Measurements from ENCODE around the gene TBC1D8.

TBC1D8 gene
- 0 to 2.8 (median 1.4) reads per million in 9 experiments for total RNA-seq

DNA sequence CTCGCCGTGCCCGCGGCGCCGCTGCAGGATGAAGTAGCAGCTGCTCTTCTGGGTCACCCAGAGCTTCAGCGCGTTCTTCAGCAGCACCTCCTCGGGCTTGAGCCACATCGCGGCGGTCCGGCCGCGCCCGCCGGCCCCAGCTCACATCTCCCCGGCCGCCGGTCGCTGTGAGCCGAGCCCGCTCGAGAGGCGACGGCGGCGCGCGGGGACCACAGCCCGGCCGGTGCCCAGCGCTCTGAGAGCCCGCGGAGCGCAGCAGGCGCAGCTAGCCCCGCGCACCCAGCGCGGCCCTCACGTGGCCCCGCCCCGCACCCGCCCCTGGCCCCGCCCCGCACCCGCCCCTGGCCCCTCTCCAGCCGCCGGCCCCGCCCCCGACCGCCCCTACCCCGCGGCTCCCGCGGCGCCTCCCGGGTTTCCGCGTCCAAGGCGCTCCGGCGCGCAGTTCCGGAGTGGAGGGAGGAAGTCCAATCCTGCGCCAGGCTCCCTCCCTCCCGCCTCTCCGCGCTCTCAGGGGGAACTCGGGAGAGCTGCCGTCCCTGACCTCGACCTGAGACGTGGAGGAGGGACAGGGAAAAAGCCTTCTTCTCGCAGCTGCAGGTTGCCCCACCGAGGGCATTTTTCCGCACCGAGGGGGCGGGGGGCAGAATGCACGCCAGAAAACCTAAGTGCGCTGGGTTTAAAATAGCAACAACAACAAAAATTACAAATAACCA lies at the start of gene TBC1D8:
Gene TBC1D8 (minus strand): TSS at position 237 of the 713 bp plus-strand sequence. CDS start 129 bp downstream, at position 108.
- Mint-ChIP-seq H3K4me3 (peak within 1 kb of the TSS; percentile 81 to 88), H3K27me3 (peaks cover 20 to 23% of the 10 kb centered on the region in 2 donors), H3K36me3 (ENCODE audit: insufficient read depth) (peaks cover 3% of the 10 kb centered on the region), H3K9me3 (no peaks in the 10 kb centered on the region), H3K27ac (peak within 1 kb of the TSS; percentile 88 to 90), H3K4me1 (ENCODE audit: low read depth in 2 of 2) (peaks cover 22% of the 10 kb centered on the region in 2 donors)
- DNase-seq (peak in 2 of 3 experiments; percentile 15 to 34), ATAC-seq (replicated peaks) (peak; percentile 81)

DNA sequence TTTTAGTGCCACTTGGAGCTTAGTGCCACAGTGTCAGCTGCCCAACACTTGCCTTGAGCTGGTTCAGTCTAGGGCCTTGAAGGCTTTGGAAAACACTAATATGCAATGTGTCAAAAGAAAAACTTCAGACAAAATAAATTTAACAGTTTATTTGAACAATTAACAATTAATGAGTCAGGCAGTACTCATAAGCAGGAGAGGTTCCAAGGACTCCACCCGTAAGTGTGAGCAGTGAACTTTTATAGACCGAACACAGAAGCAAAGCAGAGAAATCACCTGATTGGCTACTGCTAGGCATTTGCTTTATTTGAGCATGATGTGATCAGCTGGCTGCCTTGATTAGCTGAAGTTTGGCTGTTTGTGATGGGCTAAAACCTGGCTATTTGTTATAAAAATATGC lies 49.5 kb upstream of the TBC1D8 start:
- DNase-seq (no peak), ATAC-seq (replicated peaks) (no peak)
- H3K4me1 Mint-ChIP-seq (ENCODE audit: low read depth in 2 of 2), result peaks cover 4 to 7% of the 10 kb centered on the region in 2 donors
- no peak overlapping the region for H3K4me3 Mint-ChIP-seq
- no peaks in the 10 kb centered on the region for H3K36me3 Mint-ChIP-seq (ENCODE audit: insufficient read depth)
- H3K9me3 Mint-ChIP-seq, result no peaks in the 10 kb centered on the region
- H3K27me3 Mint-ChIP-seq, result peaks cover 7 to 9% of the 10 kb centered on the region in 2 donors
- H3K27ac Mint-ChIP-seq, result no peak overlapping the region

DNA sequence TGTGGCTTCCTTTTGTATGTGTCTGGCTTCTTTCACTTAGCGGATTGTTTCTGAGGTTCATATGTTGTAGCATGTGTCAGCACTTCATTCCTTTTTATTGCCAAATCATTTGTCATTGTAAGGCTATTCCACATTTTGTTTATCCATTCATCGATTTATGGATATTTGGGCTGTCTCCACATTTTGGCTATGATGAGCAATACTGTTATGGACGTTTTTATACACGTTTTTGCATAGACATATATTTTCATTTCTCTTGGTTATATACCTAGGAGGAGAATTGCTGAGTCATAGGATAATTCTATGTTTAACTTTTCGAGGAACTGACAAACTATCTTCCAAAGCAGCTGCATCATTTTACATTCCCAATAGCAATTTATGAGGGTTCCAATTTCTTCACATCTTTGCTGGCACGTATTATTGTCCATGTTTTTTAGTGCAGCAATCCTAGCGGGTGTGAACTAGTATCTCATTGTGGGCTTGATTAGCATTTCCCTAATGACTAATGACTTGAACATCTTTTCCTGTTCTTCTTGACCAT lies 48.1 kb upstream of the TBC1D8 start:
- no peaks in the 10 kb centered on the region for H3K4me1 Mint-ChIP-seq (ENCODE audit: low read depth in 2 of 2)
- ATAC-seq (replicated peaks), result no peak
- no peaks in the 10 kb centered on the region for H3K9me3 Mint-ChIP-seq
- H3K4me3 Mint-ChIP-seq, result no peak overlapping the region
- no peak overlapping the region for H3K27ac Mint-ChIP-seq
- H3K27me3 Mint-ChIP-seq, result peaks cover 10 to 19% of the 10 kb centered on the region in 2 donors
- H3K36me3 Mint-ChIP-seq (ENCODE audit: insufficient read depth), result no peaks in the 10 kb centered on the region
- DNase-seq, result no peak

DNA sequence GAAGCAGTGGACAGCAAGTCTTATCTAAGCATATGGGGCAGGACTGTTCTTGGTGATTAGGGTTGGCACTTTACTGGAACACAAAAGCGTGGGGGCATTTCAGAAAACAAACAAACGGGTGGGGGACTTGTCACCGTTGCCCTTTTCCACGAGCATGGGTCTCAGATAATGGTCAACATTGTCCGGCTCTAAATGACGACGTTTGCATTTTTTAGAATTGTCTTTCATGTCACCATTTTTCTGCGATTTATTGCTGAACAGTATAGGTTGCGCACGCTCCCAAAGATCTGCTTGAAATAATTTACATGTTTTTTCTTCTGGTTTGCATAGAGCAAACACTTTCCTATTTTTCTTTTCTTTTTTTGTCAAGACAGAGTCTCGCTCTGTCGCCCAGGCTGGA lies 46.6 kb upstream of the TBC1D8 start:
- H3K4me1 Mint-ChIP-seq (ENCODE audit: low read depth in 2 of 2), result no peaks in the 10 kb centered on the region
- H3K4me3 Mint-ChIP-seq, result no peak overlapping the region
- ATAC-seq (replicated peaks) (no peak), DNase-seq (no peak)
- no peaks in the 10 kb centered on the region for H3K36me3 Mint-ChIP-seq (ENCODE audit: insufficient read depth)
- H3K27ac Mint-ChIP-seq, result no peak overlapping the region
- H3K9me3 Mint-ChIP-seq, result no peaks in the 10 kb centered on the region
- H3K27me3 Mint-ChIP-seq, result peaks cover 15 to 26% of the 10 kb centered on the region in 2 donors

DNA sequence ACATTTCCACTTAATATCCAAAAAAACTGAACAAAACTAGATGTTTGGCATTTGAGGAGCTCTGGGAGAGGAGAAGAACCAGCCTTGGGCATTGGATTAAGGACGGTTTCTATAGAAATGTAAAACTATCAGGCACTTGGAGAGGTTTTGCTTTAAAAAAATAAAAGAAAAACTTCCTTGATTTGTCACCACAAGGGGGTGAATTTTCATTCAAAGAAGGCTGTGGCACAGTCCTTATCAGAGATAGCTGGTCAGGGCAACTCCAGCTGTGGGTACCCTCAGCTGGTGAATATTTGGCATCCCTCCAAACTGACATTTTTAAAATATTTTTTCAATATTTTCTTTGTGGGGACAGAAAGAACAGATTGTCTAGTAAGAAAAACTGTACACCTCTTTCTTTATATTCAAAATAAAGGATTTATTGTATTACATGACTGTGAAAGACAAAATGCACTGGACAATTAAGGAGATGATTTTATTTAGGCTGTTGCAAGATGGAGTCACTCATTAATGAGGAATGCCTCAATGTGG lies 46.1 kb upstream of the TBC1D8 start:
- no peak overlapping the region for H3K4me3 Mint-ChIP-seq
- peaks cover 16 to 31% of the 10 kb centered on the region in 2 donors for H3K27me3 Mint-ChIP-seq
- H3K4me1 Mint-ChIP-seq (ENCODE audit: low read depth in 2 of 2), result no peaks in the 10 kb centered on the region
- H3K36me3 Mint-ChIP-seq (ENCODE audit: insufficient read depth), result no peaks in the 10 kb centered on the region
- no peak overlapping the region for H3K27ac Mint-ChIP-seq
- ATAC-seq (replicated peaks) (no peak), DNase-seq (no peak)
- H3K9me3 Mint-ChIP-seq, result no peaks in the 10 kb centered on the region

DNA sequence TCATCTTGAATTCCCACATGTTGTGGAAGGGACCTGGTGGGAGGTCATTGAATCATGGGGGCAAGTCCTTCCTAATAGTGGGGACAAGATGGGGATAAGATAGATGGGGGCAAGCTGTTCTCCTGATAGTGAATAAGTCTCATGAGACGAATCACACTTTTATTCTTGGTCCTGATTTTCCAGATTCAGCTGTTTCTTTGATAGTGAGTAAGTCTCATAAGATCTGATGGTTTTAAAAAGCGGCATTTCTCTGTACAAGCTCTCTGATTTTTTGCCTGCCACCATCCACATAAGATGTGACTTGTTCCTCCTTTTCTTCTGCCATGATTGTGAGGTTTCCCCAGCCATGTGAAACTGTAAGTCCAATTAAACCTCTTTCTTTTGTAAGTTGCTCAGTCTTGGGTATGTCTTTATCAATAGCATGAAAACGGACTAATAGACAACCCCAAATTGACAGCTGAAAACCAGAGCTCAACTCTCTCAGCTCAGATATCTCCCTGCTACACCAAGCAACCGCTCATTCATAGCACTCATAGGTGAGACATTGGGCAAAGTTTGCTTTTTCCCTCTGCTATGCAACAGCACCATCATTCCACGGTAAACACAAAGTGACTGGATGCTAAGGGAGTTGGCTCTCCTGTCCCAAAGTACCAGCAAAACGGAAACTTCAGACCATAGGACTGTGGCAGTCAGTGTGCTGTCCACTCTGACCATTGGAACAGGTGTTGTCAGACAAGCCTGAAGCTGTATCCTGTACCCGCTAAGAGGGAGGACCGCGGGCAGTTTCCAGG lies 44.9 kb upstream of the TBC1D8 start:
- DNase-seq, result no peak
- H3K4me3 Mint-ChIP-seq, result no peak overlapping the region
- ATAC-seq (replicated peaks), result no peak
- no peaks in the 10 kb centered on the region for H3K4me1 Mint-ChIP-seq (ENCODE audit: low read depth in 2 of 2)
- peaks cover 16 to 35% of the 10 kb centered on the region in 2 donors for H3K27me3 Mint-ChIP-seq
- H3K9me3 Mint-ChIP-seq, result no peaks in the 10 kb centered on the region
- H3K27ac Mint-ChIP-seq, result no peak overlapping the region
- H3K36me3 Mint-ChIP-seq (ENCODE audit: insufficient read depth), result no peaks in the 10 kb centered on the region

DNA sequence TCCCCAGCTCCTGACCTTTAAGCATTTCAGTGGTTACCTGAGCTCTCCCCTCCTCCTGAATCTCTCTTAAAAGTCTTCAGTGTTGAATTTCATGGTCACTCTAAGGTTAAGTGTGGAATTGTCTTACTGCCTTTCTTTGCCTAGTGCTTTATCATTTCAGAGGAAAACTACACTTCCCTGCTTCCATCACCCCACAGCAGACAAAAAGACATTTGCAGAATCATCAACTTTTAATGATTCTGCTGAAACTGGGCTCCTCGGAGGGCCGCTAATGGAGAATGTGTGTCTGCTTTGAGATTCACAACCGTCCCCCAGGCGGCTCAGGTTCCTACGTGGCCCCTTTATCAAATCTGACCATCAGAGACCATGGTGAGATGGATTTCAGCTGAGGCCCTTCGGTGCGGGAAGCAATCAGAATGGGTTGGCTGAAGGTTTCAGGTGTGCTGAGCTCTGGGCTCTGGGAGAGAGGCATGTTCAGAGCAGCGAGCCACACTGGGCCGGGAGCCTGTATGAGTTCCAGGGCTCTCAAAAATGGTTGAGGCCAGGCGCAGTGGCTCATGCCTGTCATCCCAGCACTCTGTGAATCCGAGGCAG lies 41.9 kb upstream of the TBC1D8 start:
- no peak overlapping the region for H3K4me3 Mint-ChIP-seq
- no peak overlapping the region for H3K27ac Mint-ChIP-seq
- H3K27me3 Mint-ChIP-seq, result peaks cover 24 to 48% of the 10 kb centered on the region in 2 donors
- DNase-seq (no peak), ATAC-seq (replicated peaks) (no peak)
- H3K4me1 Mint-ChIP-seq (ENCODE audit: low read depth in 2 of 2), result no peaks in the 10 kb centered on the region
- H3K36me3 Mint-ChIP-seq (ENCODE audit: insufficient read depth), result no peaks in the 10 kb centered on the region
- no peaks in the 10 kb centered on the region for H3K9me3 Mint-ChIP-seq

DNA sequence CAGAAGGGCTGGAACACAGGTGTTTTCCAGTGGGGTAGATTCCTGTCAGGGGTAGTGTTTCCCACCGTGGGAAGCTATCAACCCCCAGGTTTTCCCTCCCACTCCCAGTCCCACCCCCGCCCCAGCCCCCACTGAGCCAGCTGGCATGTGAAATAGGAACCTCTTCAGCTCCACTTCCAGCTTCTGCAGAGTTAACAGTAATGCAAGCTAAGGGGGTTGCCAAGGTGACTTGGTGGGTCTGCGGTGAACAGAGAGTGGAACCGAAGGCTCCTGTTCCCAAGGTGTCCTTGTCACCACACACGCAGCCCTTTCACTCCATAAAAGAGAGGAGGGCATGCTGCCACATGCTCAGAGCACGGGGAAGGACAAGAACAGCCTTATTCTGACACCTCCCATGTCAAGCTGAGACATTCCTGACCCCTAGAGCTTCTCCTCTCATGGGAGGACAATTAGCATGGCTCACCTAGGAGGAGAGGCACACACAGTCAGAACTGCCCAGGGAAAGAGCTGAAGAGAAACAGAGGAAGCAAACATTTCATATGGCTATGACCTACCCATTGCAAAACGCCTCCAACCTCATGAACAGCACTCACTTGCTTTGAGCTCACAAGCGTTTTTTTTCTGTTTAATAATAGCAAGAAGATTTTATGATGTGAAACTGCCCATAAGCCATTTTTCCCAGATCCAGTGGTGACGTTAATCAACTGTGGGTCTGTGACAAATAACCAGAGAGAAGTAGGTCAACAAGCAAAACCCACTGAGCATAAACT lies 39.8 kb upstream of the TBC1D8 start:
- no peak overlapping the region for H3K4me3 Mint-ChIP-seq
- H3K9me3 Mint-ChIP-seq, result no peaks in the 10 kb centered on the region
- no peaks in the 10 kb centered on the region for H3K36me3 Mint-ChIP-seq (ENCODE audit: insufficient read depth)
- peaks cover 20 to 41% of the 10 kb centered on the region in 2 donors for H3K27me3 Mint-ChIP-seq
- ATAC-seq (replicated peaks), result no peak
- DNase-seq, result no peak
- H3K27ac Mint-ChIP-seq, result no peak overlapping the region
- no peaks in the 10 kb centered on the region for H3K4me1 Mint-ChIP-seq (ENCODE audit: low read depth in 2 of 2)

DNA sequence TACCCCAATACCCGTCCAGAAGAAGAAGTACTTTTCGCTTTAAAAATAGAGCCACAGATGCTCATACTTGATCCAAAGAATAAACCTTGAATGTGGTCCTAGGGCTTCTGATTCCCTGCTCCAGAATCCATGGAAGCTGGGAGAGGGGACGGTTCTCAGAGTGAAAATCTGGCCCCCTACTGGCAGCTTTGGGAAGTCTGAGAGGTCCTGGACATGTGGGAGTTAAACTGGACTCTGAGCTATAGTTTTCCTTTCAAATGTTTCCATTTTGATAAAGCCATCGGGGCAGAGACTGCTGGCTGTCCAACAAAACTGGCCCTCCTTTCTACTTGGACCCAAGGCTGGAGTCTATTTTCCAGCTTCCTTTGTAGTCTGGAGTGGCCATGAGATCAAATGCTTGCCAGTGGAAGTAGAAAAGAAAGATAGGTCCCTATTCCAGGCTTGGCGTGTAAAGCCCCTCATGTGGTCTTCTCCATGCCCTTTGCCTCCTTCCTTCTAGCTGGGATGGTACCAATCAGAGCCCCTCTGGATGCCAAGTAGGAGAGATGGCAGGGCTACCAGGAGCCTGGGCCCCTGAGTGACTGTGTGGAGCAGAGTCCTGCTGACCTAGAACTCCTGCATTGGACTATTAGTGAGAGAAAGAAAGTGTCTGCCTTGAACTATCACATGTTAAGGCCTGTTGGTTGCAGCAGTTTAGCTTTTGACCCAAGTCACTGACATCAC lies 37.7 kb upstream of the TBC1D8 start:
- Mint-ChIP-seq H3K36me3 (ENCODE audit: insufficient read depth) (no peaks in the 10 kb centered on the region), H3K9me3 (no peaks in the 10 kb centered on the region), H3K27me3 (peaks cover 14 to 29% of the 10 kb centered on the region in 2 donors), H3K27ac (no peak overlapping the region), H3K4me1 (ENCODE audit: low read depth in 2 of 2) (no peaks in the 10 kb centered on the region), H3K4me3 (no peak overlapping the region)
- ATAC-seq (replicated peaks) (no peak), DNase-seq (no peak)

DNA sequence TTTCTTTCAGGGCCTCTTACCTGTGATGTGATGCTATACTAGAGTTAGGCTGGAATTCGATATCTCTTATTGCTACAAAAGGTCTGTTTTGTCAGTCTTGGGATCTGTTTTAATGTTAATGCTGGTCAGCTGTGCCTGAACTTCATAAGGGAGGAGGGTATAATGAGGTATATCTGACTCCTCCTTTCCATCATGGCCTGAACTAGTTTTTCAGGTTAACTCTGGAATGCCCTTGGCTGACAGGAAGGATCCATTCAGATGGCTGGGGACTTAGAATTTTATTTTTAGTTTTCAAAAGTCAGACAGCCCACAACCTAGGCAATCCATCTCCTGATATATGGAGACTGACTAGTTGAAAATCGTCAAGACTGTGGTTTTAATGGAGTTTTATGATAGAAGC lies 35.9 kb upstream of the TBC1D8 start:
- no peak for DNase-seq

DNA sequence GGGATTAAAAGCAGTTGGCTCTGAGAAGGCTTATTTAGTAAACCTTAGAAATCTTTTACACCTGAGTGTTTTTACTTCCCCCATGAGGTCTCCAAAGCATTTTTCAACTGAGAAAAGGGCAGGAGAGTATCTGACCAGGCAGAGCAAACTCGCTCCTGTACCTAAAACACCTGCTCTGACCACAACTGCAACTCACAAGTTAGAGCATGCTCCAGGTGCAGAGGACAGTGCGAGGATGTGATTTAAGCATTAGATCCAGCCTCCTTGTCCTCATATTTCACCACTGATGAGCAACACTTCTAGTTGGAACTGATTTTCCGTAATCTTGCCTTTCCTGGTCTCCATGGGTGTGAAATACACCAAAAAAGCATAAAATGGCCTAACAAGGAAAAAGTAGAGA lies 34.5 kb upstream of the TBC1D8 start:
- DNase-seq, result no peak
- Mint-ChIP-seq H3K27ac (no peak overlapping the region), H3K27me3 (peaks cover 8 to 13% of the 10 kb centered on the region in 2 donors), H3K4me3 (no peak overlapping the region), H3K9me3 (no peaks in the 10 kb centered on the region), H3K4me1 (ENCODE audit: low read depth in 2 of 2) (no peaks in the 10 kb centered on the region), H3K36me3 (ENCODE audit: insufficient read depth) (no peaks in the 10 kb centered on the region)
- no peak for ATAC-seq (replicated peaks)

More for the DNA sequence above, 35.9 kb upstream of the TBC1D8 start:
- no peak for ATAC-seq (replicated peaks)
- no peak overlapping the region for H3K27ac Mint-ChIP-seq
- H3K27me3 Mint-ChIP-seq, result peaks cover 8 to 15% of the 10 kb centered on the region in 2 donors
- no peaks in the 10 kb centered on the region for H3K4me1 Mint-ChIP-seq (ENCODE audit: low read depth in 2 of 2)
- no peak overlapping the region for H3K4me3 Mint-ChIP-seq
- H3K36me3 Mint-ChIP-seq (ENCODE audit: insufficient read depth), result no peaks in the 10 kb centered on the region
- no peaks in the 10 kb centered on the region for H3K9me3 Mint-ChIP-seq

DNA sequence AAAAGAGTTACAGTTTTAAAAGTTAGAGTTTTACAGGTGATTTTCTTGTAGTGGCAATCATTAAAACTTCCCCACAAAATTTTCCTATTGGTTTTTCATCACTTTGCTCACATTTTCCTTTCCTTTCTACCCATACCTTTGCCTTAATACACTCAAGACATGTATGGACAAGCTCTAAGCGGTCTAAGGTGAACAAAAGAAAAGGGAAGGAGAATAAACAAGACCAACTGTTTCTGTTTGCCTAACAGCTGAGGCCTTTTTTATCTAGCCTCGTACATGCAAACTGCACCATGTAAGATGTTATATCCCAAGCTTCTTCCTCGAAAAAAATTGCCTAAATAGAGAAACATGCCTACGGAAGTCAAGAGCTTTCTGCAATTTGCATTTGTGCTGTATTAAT lies 33.9 kb upstream of the TBC1D8 start:
- ATAC-seq (replicated peaks), result no peak
- no peaks in the 10 kb centered on the region for H3K9me3 Mint-ChIP-seq
- H3K4me3 Mint-ChIP-seq, result no peak overlapping the region

More for the DNA sequence above, 33.9 kb upstream of the TBC1D8 start:
- no peak for DNase-seq
- Mint-ChIP-seq H3K4me1 (ENCODE audit: low read depth in 2 of 2) (no peaks in the 10 kb centered on the region), H3K27me3 (peaks cover 6 to 11% of the 10 kb centered on the region in 2 donors), H3K27ac (no peak overlapping the region), H3K36me3 (ENCODE audit: insufficient read depth) (no peaks in the 10 kb centered on the region)
